PFSK-1 (cell line): Measurements from ENCODE around the gene PREPL.

Experiments used
- FOXP2 ChIP-seq: optimal IDR thresholded peaks from 2 replicates; pipeline ENCODE3; 2011; ENCODE audit warnings: borderline replicate concordance, control low read depth, inconsistent platforms; ENCODE audit not compliant: insufficient read depth; ENCODE audit errors: extremely low read length, extremely low read depth
- POLR2AphosphoS5 ChIP-seq: IDR thresholded peaks from 2 replicates; pipeline ENCODE4 v1.6.1; 2012; ENCODE audit warnings: low read depth, mild to moderate bottlenecking, control low read depth, low read length, moderate library complexity
- REST ChIP-seq, 2 experiments: IDR thresholded peaks; 2 replicates each; pipeline versions ENCODE4 v1.6.1 to v1.8.0; 2011 to 2012; ENCODE audit warnings: low read depth in 2 of 2, low read length in 2 of 2, control low read depth in 1 of 2, inconsistent platforms in 1 of 2, mild to moderate bottlenecking in 1 of 2, moderate library complexity in 1 of 2; ENCODE audit not compliant: insufficient read depth in 1 of 2
- SIN3A ChIP-seq: IDR thresholded peaks from 2 replicates; pipeline ENCODE4 v1.6.1; 2012; ENCODE audit warnings: mild to moderate bottlenecking, low read length, moderate library complexity, borderline replicate concordance; ENCODE audit not compliant: insufficient read depth
- TAF1 ChIP-seq: IDR thresholded peaks from 2 replicates; pipeline ENCODE4 v1.6.1; 2012; ENCODE audit warnings: low read length, control low read depth, borderline replicate concordance; ENCODE audit not compliant: insufficient read depth

The PREPL gene

GRCh38 chr2:44354761-44355160, 6.5 kb downstream of the PREPL start:
- TF ChIP-seq SIN3A (no peak), TAF1 (no peak), POLR2AphosphoS5 (no peak), FOXP2 (no peak)

- TF ChIP-seq SIN3A (no peak), POLR2AphosphoS5 (no peak), REST (IDR thresholded peaks at IDR 0.05; ENCODE audit: insufficient read depth in 1 of 2, low read depth in 2 of 2, low read length in 2 of 2) (no peak), FOXP2 (no peak), TAF1 (no peak)
These were observed 8.8 kb downstream of the PREPL start for GRCh38 chr2:44352510-44352909.

- TF ChIP-seq TAF1 (no peak), REST (IDR thresholded peaks at IDR 0.05; ENCODE audit: insufficient read depth in 1 of 2, low read depth in 2 of 2, low read length in 2 of 2) (no peak), FOXP2 (no peak), SIN3A (no peak), POLR2AphosphoS5 (no peak)
These were observed 9.6 kb downstream of the PREPL start for GRCh38 chr2:44351676-44352075.

GRCh38 chr2:44351088-44351487, 10.2 kb downstream of the PREPL start:
- no peak for TF ChIP-seq REST (IDR thresholded peaks at IDR 0.05; ENCODE audit: insufficient read depth in 1 of 2, low read depth in 2 of 2, low read length in 2 of 2)
- TF ChIP-seq POLR2AphosphoS5, result no peak
- TF ChIP-seq TAF1, result no peak

GRCh38 chr2:44349506-44349905, 11.8 kb downstream of the PREPL start:
- no peak for TF ChIP-seq POLR2AphosphoS5
- TF ChIP-seq TAF1, result no peak
- TF ChIP-seq FOXP2, result no peak
- no peak for TF ChIP-seq REST (IDR thresholded peaks at IDR 0.05; ENCODE audit: insufficient read depth in 1 of 2, low read depth in 2 of 2, low read length in 2 of 2)
- TF ChIP-seq SIN3A, result no peak
